HepG2 (cell line): ENCODE measurements around the gene FGF19. TPM values are rescaled to one million over a fixed set of nuclear protein-coding genes. Genes with fewer than 3 reads are reported as not detected.
A peak's percentile ranks its signal among the peaks of the same experiment; 100 is the strongest.

Experiments
- AGO1 ChIP-seq: fragments of 200-400 bp; formaldehyde crosslinking; IDR thresholded peaks from 2 replicates; pipeline ENCODE4 v1.6.1; 2017; ENCODE audit warnings: mild to moderate bottlenecking, low read depth, low read length, moderate library complexity; ENCODE audit not compliant: poor library complexity, severe bottlenecking
- ATF1 ChIP-seq: IDR thresholded peaks from 2 replicates; pipeline ENCODE4 v1.6.1; 2016; ENCODE audit warnings: mild to moderate bottlenecking, control low read depth
- BORCS8-MEF2B ChIP-seq: sonication (generic); formaldehyde crosslinking; IDR thresholded peaks from 2 replicates; pipeline ENCODE4 v1.8.0; 2022; ENCODE audit warnings: mild to moderate bottlenecking, missing genetic modification reagents
- GATAD1 ChIP-seq: IDR thresholded peaks from 2 replicates; pipeline ENCODE4 v1.6.1; 2016; ENCODE audit warnings: missing genetic modification reagents, missing compliant biosample characterization
- IRF9 ChIP-seq: sonication (generic); formaldehyde crosslinking; IDR thresholded peaks from 2 replicates; pipeline ENCODE4 v1.8.0; 2022; ENCODE audit warnings: missing genetic modification reagents, mild to moderate bottlenecking, borderline replicate concordance
- JUN ChIP-seq: sonication (generic); formaldehyde crosslinking; IDR thresholded peaks from 2 replicates; pipeline ENCODE4 v1.4.0; 2020; ENCODE audit warnings: mild to moderate bottlenecking, missing genetic modification reagents
- RFX3 ChIP-seq: IDR thresholded peaks from 2 replicates; pipeline ENCODE4 v1.6.1; 2016; ENCODE audit warnings: missing biosample characterization, missing genetic modification reagents
- RXRA ChIP-seq: sonication (generic); formaldehyde crosslinking; IDR thresholded peaks from 2 replicates; pipeline ENCODE4 v1.5.1; 2020; ENCODE audit warnings: missing genetic modification reagents
- SIN3B ChIP-seq: fragments of 150-350 bp; IDR thresholded peaks from 2 replicates; pipeline ENCODE4 v1.6.1; 2014; ENCODE audit warnings: low read length
- SKIL ChIP-seq: sonication (generic); formaldehyde crosslinking; IDR thresholded peaks from 2 replicates; pipeline ENCODE4 v1.8.0; 2022; ENCODE audit warnings: missing genetic modification reagents, mild to moderate bottlenecking, moderate library complexity, borderline replicate concordance
- ZBTB10 ChIP-seq: sonication (generic); formaldehyde crosslinking; IDR thresholded peaks from 2 replicates; pipeline ENCODE4 v1.4.0; 2020; ENCODE audit warnings: missing genetic modification reagents, borderline replicate concordance
- ZMYM3 ChIP-seq: sonication (generic); formaldehyde crosslinking; IDR thresholded peaks from 2 replicates; pipeline ENCODE4 v1.5.1; 2020; ENCODE audit warnings: mild to moderate bottlenecking, missing genetic modification reagents
- ZNF710 ChIP-seq: sonication (generic); formaldehyde crosslinking; IDR thresholded peaks from 2 replicates; pipeline ENCODE4 v1.5.0; 2020; ENCODE audit warnings: mild to moderate bottlenecking, missing genetic modification reagents, borderline replicate concordance
- ZNF773 ChIP-seq: sonication (generic); formaldehyde crosslinking; IDR thresholded peaks from 2 replicates; pipeline ENCODE4 v1.4.0; 2020; ENCODE audit warnings: missing genetic modification reagents, borderline replicate concordance
- ZSCAN29 ChIP-seq: sonication (generic); formaldehyde crosslinking; conservative IDR thresholded peaks from 2 replicates; pipeline ENCODE4 v1.4.0; 2020; ENCODE audit warnings: mild to moderate bottlenecking, missing genetic modification reagents
- polyA plus RNA-seq, 8 experiments: library from polyadenylated mRNA; depleted of rRNA in 3 of 8; stranded (reverse) in 7 of 8; unstranded in 1 of 8; fragments of >200 nt; fragmentation: Illumina TruSeq in 4 of 8; extraction: Trizol in 4 of 8; gene quantifications; 2 replicates each; pipeline versions ENCODE4 v1.2.1 to v1.2.3, GENCODE V29; 2011 to 2016; ENCODE audit warnings: low read depth in 4 of 8, missing spikeins in 1 of 8, mixed read lengths in 1 of 8; ENCODE audit not compliant: insufficient read depth in 1 of 8
- total RNA-seq, 5 experiments: library from RNA; depleted of rRNA; stranded (reverse); fragments of >200 nt; fragmentation: Illumina TruSeq; extraction: Trizol; gene quantifications; 2 replicates each; pipeline ENCODE4 v1.2.3, GENCODE V29; 2016; ENCODE audit warnings: low read depth in 1 of 5
- TF ChIP-seq, protein P1 (sequence below): sonication (generic); formaldehyde crosslinking; IDR thresholded peaks from 2 replicates; pipeline ENCODE4 v1.4.0; 2020; ENCODE audit warnings: mild to moderate bottlenecking, missing genetic modification reagents
- TF ChIP-seq, protein P2 (sequence below), 2 experiments: fragments of 450-650 bp in 1 of 2; sonication (generic) in 1 of 2; formaldehyde crosslinking; IDR thresholded peaks; 2 replicates each; pipeline versions ENCODE4 v1.5.0 to v1.8.0; 2020 to 2022; ENCODE audit warnings: mild to moderate bottlenecking in 1 of 2, missing genetic modification reagents in 1 of 2

FGF19 gene
- total and polyA plus RNA-seq, 2 of the 13 experiments (the other 11 are each of a cell fraction or from before 2014, with no cell fraction given), result 0.07 TPM; not detected in 1

GRCh38 chr11:69708736-69709401 lies 5.0 kb upstream of the FGF19 start (continued):
- no peak for TF ChIP-seq GATAD1 (CRISPR knock-in tag)
- TF ChIP-seq ZSCAN29 (CRISPR knock-in tag), result no peak
- TF ChIP-seq ZBTB10 (CRISPR knock-in tag), result peak; percentile 92; the same call in 1 of the 2 replicates
- no peak for TF ChIP-seq JUN (CRISPR knock-in tag)
- no peak for TF ChIP-seq SIN3B
- TF ChIP-seq ZNF710 (CRISPR knock-in tag), result no peak
- TF ChIP-seq, protein P1, sequence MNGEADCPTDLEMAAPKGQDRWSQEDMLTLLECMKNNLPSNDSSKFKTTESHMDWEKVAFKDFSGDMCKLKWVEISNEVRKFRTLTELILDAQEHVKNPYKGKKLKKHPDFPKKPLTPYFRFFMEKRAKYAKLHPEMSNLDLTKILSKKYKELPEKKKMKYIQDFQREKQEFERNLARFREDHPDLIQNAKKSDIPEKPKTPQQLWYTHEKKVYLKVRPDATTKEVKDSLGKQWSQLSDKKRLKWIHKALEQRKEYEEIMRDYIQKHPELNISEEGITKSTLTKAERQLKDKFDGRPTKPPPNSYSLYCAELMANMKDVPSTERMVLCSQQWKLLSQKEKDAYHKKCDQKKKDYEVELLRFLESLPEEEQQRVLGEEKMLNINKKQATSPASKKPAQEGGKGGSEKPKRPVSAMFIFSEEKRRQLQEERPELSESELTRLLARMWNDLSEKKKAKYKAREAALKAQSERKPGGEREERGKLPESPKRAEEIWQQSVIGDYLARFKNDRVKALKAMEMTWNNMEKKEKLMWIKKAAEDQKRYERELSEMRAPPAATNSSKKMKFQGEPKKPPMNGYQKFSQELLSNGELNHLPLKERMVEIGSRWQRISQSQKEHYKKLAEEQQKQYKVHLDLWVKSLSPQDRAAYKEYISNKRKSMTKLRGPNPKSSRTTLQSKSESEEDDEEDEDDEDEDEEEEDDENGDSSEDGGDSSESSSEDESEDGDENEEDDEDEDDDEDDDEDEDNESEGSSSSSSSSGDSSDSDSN (CRISPR knock-in tag), result no peak; the same call in 1 of the 2 replicates
- TF ChIP-seq, protein P2, sequence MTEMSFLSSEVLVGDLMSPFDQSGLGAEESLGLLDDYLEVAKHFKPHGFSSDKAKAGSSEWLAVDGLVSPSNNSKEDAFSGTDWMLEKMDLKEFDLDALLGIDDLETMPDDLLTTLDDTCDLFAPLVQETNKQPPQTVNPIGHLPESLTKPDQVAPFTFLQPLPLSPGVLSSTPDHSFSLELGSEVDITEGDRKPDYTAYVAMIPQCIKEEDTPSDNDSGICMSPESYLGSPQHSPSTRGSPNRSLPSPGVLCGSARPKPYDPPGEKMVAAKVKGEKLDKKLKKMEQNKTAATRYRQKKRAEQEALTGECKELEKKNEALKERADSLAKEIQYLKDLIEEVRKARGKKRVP (CRISPR knock-in tag; IDR thresholded peaks at IDR 0.05), result no peak
- no peak for TF ChIP-seq AGO1
- no peak for TF ChIP-seq ATF1 (CRISPR knock-in tag)
- TF ChIP-seq RFX3 (CRISPR knock-in tag), result no peak
- peak; percentile 69 for TF ChIP-seq RXRA
- no peak for TF ChIP-seq ZNF773 (CRISPR knock-in tag)
- TF ChIP-seq ZMYM3 (CRISPR knock-in tag), result peak; percentile 79
- TF ChIP-seq BORCS8-MEF2B (CRISPR knock-in tag), result 0 out of 2 replicates have a peak, but pooled peaks have one; percentile 12
- 0 out of 2 replicates have a peak, but pooled peaks have one; percentile 8 for TF ChIP-seq SKIL (CRISPR knock-in tag)
- no peak for TF ChIP-seq IRF9 (CRISPR knock-in tag)
